Kidney tubule cell (primary cell): ENCODE measurements around the gene ZNF280B.

ENCODE experiments used
- DNase-seq: peaks from one replicate; pipeline ENCODE4 v3.0.0-alpha.2; 2018; ENCODE audit warnings: low spot score

ZNF280B gene

DNA sequence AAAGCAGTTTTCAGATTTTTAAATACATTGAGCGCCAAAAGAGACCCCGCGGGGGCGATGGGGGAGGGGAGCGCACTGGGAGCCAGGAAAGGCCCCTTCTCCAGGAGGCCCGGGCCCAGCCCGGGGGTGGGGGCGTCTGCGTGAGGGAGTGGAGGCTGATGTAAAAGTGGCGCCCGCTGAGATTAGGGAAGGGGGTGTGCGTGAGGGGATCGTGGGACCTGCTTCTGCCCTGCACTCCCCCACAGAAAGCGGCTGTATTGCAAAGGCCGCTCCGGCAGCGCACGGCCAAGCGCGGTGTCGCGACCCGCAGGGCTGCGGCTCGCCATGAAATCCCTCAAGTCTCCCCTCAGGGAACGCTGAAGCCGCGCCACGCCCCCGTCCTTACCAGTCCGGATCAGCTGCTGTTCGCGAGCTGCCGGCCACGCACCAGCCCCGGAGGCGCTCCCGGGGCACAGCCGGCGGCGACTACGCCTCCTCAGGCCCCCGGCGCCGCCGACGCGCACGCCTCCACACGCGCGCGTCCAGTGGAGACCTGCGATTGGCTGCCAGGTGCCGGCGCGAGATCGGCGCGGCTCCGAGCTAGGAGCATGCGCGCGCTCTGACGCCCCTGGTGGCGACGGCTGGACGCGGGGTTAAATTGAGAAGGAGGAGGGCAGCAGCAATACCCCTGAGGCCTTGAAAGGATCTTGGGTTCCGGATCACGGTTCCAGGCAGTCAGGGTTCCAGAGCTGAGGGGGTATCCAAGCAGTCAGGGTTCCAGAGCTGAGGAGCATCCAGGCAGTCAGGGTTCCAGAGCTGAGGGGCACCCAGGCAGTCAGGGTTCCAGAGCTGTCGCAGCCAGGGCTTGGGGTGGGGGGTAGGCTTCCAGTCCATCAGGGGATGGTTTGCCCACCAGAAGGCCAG is at the start of gene ZNF280B:
TSS of gene ZNF280B (minus strand) at position 469 of the 903 bp plus-strand sequence. CDS start 19,344 bp downstream, outside the sequence.
- DNase-seq: peak; percentile 86

GRCh38 chr22:22556995-22557925 is 48.7 kb upstream of the ZNF280B start:
- DNase-seq: no peak

GRCh38 chr22:22556578-22556977 is 48.0 kb upstream of the ZNF280B start:
- DNase-seq: no peak

GRCh38 chr22:22555596-22555995 is 47.1 kb upstream of the ZNF280B start:
- no peak for DNase-seq

GRCh38 chr22:22554587-22555284 is 46.2 kb upstream of the ZNF280B start:
- DNase-seq: no peak

DNA sequence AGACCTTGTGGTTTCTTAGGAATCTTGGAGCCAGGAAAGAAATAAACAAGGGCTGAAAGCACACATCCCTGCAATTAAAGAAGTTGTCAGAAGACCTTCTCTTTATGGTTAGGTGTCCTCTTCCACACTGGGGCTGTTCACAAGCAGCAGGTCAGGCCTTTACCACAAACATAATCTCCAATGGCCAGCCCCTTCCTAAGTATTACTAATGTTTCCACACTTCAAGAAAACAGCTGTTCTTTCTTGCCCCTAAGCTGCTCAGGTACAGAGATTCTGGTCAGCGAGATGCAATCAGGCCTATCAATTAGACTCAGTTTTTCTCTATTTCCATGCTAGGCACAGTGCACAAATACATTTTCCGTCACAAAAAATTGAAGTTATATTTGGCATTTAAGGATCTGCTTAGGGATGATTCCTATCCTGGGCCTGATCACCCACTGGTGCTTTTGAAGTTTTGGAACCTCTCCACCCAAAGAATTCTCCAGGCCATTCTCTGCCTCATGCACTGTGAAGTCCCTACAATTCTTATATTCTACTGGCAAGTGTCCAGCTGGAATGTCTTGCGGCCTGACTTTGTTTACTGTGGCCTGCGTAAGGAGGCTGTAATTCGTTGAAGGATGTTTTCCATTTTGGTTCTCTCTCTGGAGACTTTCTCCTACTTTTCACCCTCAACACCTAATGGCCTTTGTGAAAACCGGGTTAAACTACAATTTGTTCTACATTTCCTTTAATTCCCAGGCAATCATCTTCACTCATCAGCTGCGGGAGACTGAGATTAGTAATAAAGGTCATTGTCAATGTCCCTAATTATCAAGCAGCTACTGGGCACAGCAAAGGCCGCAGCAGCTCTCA is 45.4 kb upstream of the ZNF280B start:
- no peak for DNase-seq

GRCh38 chr22:22553141-22553540 is 44.6 kb upstream of the ZNF280B start:
- DNase-seq: no peak

- DNase-seq: no peak
These were observed 44.1 kb upstream of the ZNF280B start for GRCh38 chr22:22552630-22553029.

GRCh38 chr22:22550789-22551434 is 42.4 kb upstream of the ZNF280B start:
- no peak for DNase-seq

DNA sequence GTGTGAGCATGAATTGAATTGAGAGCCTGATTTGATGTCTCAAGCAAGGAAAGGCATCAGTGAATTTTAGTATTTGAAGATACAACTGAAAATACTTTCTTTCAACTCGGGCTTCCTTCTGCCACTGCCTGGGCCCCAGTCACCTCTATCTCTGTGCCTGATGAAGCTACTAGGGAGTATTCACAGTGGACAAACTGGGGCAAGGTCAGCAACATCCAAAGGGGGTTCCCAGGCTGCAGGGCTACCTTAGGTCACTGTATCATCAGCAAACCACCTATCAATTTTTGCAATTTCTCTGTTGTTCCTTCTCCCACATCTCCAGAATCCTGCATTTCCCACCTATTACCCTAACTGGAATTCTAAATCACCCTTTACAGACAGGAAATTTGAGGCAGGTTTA is 40.4 kb upstream of the ZNF280B start:
- no peak for DNase-seq

DNA sequence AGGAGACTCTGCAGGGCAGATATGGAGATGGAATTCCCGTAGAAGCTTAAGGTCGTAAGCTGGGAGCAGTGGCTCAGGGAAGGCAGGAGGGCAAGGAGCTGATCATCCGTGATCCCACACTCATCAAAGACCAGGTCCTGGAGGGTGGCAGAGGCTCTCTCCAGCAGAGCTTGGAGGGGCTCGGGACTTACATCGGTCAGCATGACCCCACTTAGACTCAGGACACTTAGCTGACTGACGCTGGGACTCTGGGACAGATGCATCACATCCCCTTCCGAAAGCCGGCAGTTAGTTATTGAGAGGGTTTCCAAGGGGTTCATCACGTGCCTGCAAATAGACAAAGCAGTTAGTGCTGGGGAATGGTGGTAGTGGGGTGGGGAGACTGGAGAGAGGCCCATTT is 39.8 kb upstream of the ZNF280B start:
- no peak for DNase-seq

GRCh38 chr22:22547692-22548300 is 39.3 kb upstream of the ZNF280B start:
- DNase-seq: no peak

GRCh38 chr22:22547226-22547625 is 38.7 kb upstream of the ZNF280B start:
- no peak for DNase-seq

DNA sequence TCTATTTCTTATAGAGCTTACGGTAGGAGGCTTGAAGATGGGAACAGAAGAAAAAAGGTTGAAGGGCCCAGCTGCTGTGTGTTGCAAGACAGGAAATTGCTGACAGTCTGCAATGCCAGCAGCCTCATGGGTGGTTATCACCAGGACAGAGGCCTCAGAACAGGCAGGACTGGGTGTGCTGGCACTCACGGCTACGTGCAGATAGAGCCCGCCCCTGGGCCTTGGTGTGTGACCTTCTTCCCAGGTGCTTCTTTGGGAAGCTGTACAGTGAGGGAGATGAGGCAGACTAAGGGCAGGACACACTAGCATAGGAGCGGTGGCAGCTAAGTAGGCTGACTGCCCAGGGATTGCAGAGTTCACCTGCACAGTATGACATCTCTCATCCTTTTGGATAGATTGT is 37.9 kb upstream of the ZNF280B start:
- no peak for DNase-seq

DNA sequence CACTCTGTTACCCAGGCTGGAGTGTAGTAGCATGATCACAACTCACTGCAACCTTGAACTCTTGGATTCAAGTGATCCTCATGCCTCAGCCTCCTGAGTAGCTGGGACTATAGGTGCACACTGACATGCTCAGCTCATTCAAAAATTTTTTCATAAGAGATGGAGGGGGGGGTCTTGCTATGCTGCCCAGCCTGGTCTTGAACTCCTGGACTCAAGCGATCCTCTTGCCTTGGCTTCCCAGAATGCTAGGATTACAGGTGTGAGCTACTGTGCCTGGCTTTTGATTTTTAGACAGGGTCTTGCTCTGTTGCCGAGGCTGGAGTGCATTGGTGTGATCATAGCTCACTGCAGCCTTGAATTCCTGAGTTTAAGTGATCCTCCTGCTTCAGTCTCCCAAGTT is 36.5 kb upstream of the ZNF280B start:
- DNase-seq: no peak

GRCh38 chr22:22538226-22538989 is 29.9 kb upstream of the ZNF280B start:
- no peak for DNase-seq

DNA sequence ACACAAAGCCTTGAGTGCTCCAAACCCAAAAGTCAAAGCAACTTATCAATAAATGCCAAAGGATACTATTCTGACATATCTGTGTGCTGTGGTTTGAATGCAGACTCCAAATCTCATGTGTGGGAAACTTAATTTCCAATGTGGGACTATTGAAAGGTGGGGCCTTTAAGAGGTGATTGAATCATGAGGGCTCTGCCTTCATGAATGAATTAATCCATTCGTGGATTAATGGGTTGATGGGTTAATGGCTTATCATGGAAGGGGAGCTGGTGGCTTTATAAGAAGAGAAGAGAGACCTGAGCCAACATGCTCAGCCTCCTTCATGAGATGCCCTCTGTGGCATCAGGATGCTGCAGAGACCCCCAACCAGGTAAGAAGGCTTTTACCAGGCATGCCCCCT is 28.4 kb upstream of the ZNF280B start:
- DNase-seq: no peak

DNA sequence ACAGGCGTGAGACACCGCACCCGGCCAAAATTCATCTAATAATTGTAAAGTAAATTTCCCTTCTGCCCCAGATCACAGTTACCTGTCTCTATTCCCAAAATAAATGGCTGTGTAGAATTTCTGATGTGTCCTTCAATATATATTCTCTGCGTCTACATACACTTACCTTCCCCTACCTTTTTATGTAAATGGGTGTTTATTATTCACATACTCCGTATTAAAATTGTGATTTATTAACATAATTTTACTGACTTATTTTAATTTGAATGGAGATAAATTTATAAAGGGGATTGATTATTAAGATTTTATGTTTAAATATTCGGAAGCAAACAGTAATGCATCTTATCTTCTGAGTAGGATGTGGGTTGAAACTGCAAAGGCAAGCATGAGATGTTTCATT is 28.0 kb upstream of the ZNF280B start:
- no peak for DNase-seq

- no peak for DNase-seq
These were observed 27.1 kb upstream of the ZNF280B start for GRCh38 chr22:22535662-22536061.
